Measurements from ENCODE around the gene IFNA17. TPM values are rescaled to one million over a fixed set of nuclear protein-coding genes. Genes with fewer than 3 reads are reported as not detected.
"Not testable (repeated sequence)": the region's sequence is repeated elsewhere in the genome, so short reads cannot be mapped to it uniquely, and the experiment has no call there.

Gene IFNA17
- total RNA-seq, 1 experiment from 2014 or later: not detected

- BruUV-seq (replicated peaks): no TSS peak
- DNase-seq (no peak), ATAC-seq (no peak)
- Histone ChIP-seq H3K36me3 (ENCODE audit: low read depth, low read length) (no peaks in the 10 kb centered on the region; the same call in 1 of the 2 replicates), H3K4me1 (ENCODE audit: insufficient read depth, low read length) (no peaks in the 10 kb centered on the region), H2AFZ (ENCODE audit: low read length) (no peak overlapping the region), H3K27me3 (ENCODE audit: low read length) (peaks cover 3% of the 10 kb centered on the region; the same call in 1 of the 2 replicates), H3K79me2 (ENCODE audit: low read length) (no peaks in the 10 kb centered on the region), H3K4me2 (ENCODE audit: low read length) (no peak overlapping the region), H3K4me3 (ENCODE audit: low read length) (no peak overlapping the region), H3F3A (ENCODE audit: low read length, unreplicated experiment) (no peaks in the 10 kb centered on the region), H3K9ac (ENCODE audit: low read length) (no peak overlapping the region), H4K20me1 (ENCODE audit: low read length) (no peaks in the 10 kb centered on the region), H3K9me3 (ENCODE audit: low read length) (no peaks in the 10 kb centered on the region), H3K9me2 (replicated peaks; ENCODE audit: low read length) (no peaks in the 10 kb centered on the region), H3K27ac (ENCODE audit: low read length) (no peak overlapping the region)
- TF ChIP-seq EZH2phosphoT487 (IDR thresholded peaks at IDR 0.05; ENCODE audit: borderline replicate concordance, low read length) (no peak), CTCF (conservative IDR thresholded peaks at IDR 0.05; ENCODE audit: low read depth, low read length) (no peak), EZH2 (IDR thresholded peaks at IDR 0.05; ENCODE audit: low read length, unreplicated experiment) (no peak)
- intact Hi-C loops (cut with micrococcal nuclease): no loop called here
- CTCF ChIA-PET: no interaction called here
- POLR2A ChIA-PET (ENCODE audit: unreplicated experiment): no interaction called here
Measured at GRCh38 chr9:21234153-21234687, 6.2 kb upstream of the IFNA17 start.

GRCh38 chr9:21233258-21233657 is 5.2 kb upstream of the IFNA17 start:
- no peak for ATAC-seq
- intact Hi-C loops (cut with micrococcal nuclease): no loop called here
- CTCF ChIA-PET: no interaction called here

GRCh38 chr9:21217211-21217610 is 10.8 kb downstream of the IFNA17 start, which contains the start of gene IFNA16:
Gene IFNA16, minus strand, starts transcription at chr9:21217311. Its CDS starts 6 bp downstream, at chr9:21217305.
- H3K9me2 ChIP-seq (replicated peaks; ENCODE audit: low read length); H4K20me1 ChIP-seq (ENCODE audit: low read length); DNase-seq; H3K4me3 ChIP-seq (ENCODE audit: low read length); H3F3A ChIP-seq (ENCODE audit: low read length, unreplicated experiment); CTCF ChIA-PET; H3K79me2 ChIP-seq (ENCODE audit: low read length); H2AFZ ChIP-seq (ENCODE audit: low read length); H3K4me1 ChIP-seq (ENCODE audit: insufficient read depth, low read length); H3K4me2 ChIP-seq (ENCODE audit: low read length); H3K27me3 ChIP-seq (ENCODE audit: low read length); BruUV-seq (replicated peaks); H3K9me3 ChIP-seq (ENCODE audit: low read length); ATAC-seq; H3K27ac ChIP-seq (ENCODE audit: low read length); POLR2A ChIA-PET (ENCODE audit: unreplicated experiment); H3K9ac ChIP-seq (ENCODE audit: low read length); intact Hi-C loops (cut with micrococcal nuclease); H3K36me3 ChIP-seq (ENCODE audit: low read depth, low read length): not testable (repeated sequence)

More at GRCh38 chr9:21233258-21233657, 5.2 kb upstream of the IFNA17 start:
- Histone ChIP-seq H3F3A (ENCODE audit: low read length, unreplicated experiment) (no peaks in the 10 kb centered on the region), H3K4me3 (ENCODE audit: low read length) (no peak overlapping the region), H3K79me2 (ENCODE audit: low read length) (no peaks in the 10 kb centered on the region), H3K27ac (ENCODE audit: low read length) (no peak overlapping the region), H3K9me3 (ENCODE audit: low read length) (no peaks in the 10 kb centered on the region), H3K4me2 (ENCODE audit: low read length) (no peak overlapping the region), H3K36me3 (ENCODE audit: low read depth, low read length) (no peaks in the 10 kb centered on the region; the same call in 1 of the 2 replicates), H4K20me1 (ENCODE audit: low read length) (no peaks in the 10 kb centered on the region), H3K27me3 (ENCODE audit: low read length) (no peaks in the 10 kb centered on the region), H3K4me1 (ENCODE audit: insufficient read depth, low read length) (no peaks in the 10 kb centered on the region), H3K9ac (ENCODE audit: low read length) (no peak overlapping the region), H3K9me2 (replicated peaks; ENCODE audit: low read length) (no peaks in the 10 kb centered on the region), H2AFZ (ENCODE audit: low read length) (no peak overlapping the region)
- POLR2A ChIA-PET (ENCODE audit: unreplicated experiment): no interaction called here
- BruUV-seq (replicated peaks): no TSS peak
- DNase-seq: no peak
- no peak for TF ChIP-seq CTCF (conservative IDR thresholded peaks at IDR 0.05; ENCODE audit: low read depth, low read length)
- TF ChIP-seq EZH2 (IDR thresholded peaks at IDR 0.05; ENCODE audit: low read length, unreplicated experiment): no peak
- TF ChIP-seq EZH2phosphoT487 (IDR thresholded peaks at IDR 0.05; ENCODE audit: borderline replicate concordance, low read length): no peak

All from PC-3 (cell line).